ENCODE results near the gene KLHL34. TPM values are rescaled to one million over a fixed set of nuclear protein-coding genes. Genes with fewer than 3 reads are reported as not detected.

KLHL34 gene
- total RNA-seq, 1 experiment from 2014 or later, result not detected

DNA sequence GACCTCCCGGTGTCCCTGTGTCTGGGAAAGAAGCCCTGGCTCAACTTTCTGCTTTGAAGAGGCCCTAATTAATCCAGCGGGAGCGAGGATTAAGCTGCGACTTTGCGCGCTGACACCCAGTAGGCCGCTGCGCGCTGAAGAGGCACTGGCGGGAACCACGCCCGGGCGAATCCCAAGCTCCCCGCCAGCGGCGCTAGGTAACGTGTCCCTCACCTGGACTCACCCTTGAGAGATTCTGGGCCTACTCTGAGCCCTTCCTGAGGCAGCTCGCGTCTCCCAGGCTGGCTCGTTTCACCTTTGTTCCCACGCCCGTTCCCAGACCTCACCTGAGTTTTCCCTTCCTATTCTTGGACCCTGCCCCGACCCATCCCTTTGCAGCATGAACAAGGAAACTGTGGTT, 616 bp upstream of the KLHL34 start:
- no peaks in the 10 kb centered on the region for H3K36me3 ChIP-seq

DNA sequence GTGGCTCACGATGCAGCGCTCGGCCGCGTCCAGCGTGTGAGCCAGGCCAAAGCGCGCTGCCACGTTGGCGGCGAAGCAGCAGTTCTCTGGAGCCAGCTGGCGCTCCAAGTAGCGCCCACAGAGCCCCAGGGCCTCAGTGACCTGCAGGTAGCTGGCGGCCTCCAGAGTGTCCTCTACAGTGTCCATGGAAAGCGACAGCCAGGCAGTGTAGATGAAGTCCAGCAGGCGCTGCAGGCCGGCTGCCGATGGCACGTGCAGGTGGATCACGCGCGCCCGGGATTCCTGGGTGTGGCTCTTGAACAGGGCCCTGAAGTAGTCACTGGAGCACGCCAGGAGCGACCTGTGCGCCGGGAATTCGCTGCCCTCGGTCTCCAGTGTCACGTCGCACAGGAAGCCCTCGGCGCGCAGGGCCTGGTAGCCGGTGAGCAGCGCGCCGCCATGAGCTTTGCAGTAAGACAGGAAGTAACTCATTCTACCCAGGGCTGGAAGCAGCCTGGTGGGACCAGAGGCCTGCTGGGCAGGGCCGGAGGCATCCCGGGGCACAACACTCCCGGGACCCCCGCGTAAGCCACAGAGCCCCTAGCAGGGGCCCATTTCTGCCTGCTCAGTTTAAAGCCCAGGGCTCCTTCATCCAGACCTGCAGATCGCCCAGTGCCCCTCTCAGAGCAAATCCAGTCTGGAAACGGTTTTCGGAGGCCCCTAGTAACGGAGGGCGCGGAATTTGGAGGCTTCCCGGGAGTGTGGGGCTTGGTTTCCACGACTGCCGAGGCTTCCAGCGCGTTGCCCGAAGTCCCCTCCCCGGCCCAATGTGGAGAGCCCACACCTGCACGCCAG, 595 bp downstream of the KLHL34 start:
- Histone ChIP-seq H3K9me3 (no peaks in the 10 kb centered on the region), H3K4me3 (no peak overlapping the region), H3K36me3 (no peaks in the 10 kb centered on the region), H3K27me3 (no peaks in the 10 kb centered on the region)
- no peak for DNase-seq

More for the DNA sequence above, 616 bp upstream of the KLHL34 start:
- H3K9me3 ChIP-seq, result no peaks in the 10 kb centered on the region
- H3K4me3 ChIP-seq, result no peak overlapping the region
- DNase-seq, result no peak
- H3K27me3 ChIP-seq, result no peaks in the 10 kb centered on the region

DNA sequence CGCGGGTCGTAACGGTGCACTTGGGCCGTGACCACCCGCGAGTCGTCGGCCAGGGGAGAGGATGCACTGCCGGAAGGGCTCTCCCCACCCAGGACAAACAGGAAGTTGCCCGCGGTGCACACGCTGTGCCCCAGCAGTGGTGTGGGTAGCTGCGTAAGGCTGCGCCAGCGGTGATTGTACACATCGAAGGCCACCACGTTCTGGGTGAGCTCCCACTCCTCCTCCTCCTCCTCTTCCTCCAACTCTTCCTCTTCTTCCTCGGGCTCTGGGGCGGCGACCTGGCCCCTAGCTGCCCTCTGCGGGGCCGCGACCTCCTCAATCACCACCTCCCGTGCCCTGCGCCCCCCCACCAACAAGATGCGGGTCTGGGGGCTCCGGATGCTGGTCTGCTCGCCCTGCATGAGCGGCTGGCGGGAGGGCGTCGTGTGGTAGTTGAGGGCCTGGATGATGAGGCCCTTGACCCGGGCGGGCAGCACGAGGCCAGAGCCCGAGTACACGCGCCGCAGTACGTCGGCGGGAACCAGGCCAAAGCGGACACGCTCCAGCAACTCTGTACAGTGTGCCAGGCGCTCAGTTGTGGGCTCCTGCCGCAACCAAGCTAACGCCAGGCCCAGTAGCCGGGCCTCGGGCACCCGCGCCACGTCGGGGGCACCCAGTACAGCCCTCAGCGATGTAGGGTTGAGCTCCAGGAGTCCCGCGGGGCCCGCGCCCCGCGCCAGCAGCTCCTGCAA, 1.4 kb downstream of the KLHL34 start:
- no peaks in the 10 kb centered on the region for H3K36me3 ChIP-seq
- DNase-seq, result no peak
- no peak overlapping the region for H3K4me3 ChIP-seq
- H3K9me3 ChIP-seq, result no peaks in the 10 kb centered on the region
- H3K27me3 ChIP-seq, result no peaks in the 10 kb centered on the region

DNA sequence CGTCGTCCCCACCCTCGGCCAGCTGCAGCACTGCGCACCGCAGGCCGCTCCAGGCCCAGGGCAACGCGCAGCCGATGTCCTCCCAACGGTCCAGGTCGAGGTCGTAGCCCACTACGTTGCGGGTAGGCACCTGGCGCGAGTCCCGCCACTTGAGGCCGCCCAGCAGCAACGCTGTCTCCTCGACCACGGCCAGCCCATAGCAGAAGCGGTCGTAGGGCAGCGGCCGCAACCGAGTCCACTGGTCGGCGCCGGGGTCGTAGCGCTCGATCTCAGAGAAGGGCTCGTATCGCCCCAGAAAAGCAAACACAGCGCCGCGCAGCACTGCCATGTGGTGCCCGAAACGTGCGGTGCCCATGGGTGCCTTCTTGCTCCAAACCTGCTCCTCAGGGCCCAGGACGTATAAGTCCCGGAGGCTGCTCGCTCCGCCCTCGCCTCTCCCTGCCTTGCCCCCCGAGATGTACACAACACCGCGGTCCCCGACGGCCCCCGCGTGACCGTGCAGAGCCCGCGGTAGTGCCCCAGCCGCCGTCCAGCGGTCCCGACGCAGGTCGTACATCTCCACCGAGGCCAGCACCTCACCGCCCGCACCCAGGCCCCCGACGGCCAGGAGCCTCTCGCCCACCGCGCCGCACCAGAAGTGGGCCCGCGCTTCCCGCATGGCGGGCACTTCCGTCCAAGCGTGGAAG, 2.1 kb downstream of the KLHL34 start:
- no peaks in the 10 kb centered on the region for H3K9me3 ChIP-seq
- H3K4me3 ChIP-seq, result no peak overlapping the region
- no peaks in the 10 kb centered on the region for H3K36me3 ChIP-seq
- H3K27me3 ChIP-seq, result no peaks in the 10 kb centered on the region
- DNase-seq, result no peak

DNA sequence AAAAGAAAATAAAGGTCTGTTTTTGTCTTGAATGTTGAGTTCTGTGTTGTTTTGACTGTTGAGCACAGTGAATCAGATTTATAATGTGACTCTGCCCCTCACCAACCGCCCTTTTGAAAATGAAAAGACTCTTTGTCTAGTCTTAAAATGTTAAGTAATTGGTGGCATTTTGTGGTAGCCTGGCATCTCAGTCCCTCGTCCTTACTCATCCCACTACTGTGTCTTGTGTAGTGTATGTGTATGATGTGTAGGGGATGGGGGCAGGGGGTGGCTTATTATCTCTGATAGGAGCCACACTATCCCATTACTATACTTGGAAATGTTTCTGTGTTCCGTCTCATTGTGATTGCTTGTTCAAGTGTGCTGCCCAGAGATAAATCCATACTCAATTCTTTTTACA, 12.2 kb downstream of the KLHL34 start:
- Histone ChIP-seq H3K36me3 (no peaks in the 10 kb centered on the region), H3K9me3 (no peaks in the 10 kb centered on the region), H3K27me3 (no peaks in the 10 kb centered on the region), H3K4me3 (no peak overlapping the region)
- no peak for DNase-seq

DNA sequence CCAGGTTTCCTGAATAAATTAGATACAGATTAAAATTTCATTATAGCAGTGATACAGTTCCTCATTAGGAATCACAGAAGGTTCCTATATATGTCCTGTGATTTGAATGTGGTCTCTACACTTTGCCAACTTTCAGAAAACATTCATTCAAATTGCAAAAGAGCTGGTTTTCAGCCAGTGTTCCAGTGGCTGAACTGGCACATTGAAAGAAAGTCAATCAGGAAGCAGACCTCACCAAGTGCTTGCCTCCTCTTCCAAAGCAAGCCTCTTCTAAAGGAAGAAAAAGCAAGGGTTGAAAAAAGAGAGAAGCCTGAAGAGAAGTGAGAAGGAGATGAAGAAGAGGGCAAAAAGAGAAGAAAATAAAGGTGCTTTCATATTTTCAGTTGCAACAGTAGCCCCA, 12.7 kb downstream of the KLHL34 start:
- no peak for DNase-seq

DNA sequence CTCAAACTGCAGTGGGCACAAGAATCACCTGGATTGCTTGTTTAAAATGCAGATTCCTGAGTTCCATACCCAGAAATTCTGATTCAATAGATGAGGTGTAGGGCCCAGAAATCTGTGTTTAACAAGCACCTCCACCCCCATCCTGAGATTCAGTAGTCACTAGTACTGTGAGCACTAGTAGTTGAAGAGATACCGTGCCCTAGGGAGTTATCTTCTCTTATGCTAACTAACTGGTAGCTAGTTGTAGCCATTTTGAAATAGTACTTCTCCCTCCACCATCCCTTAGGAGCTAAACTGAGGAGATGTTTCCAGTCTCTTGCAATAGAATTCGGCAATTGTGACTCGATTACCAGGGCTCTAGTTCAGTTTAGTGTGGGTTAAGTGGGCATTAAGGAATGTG, 18.4 kb downstream of the KLHL34 start:
- no peak overlapping the region for H3K4me3 ChIP-seq
- H3K9me3 ChIP-seq, result no peaks in the 10 kb centered on the region
- H3K36me3 ChIP-seq, result no peaks in the 10 kb centered on the region
- H3K27me3 ChIP-seq, result no peaks in the 10 kb centered on the region
- DNase-seq, result no peak

More for the DNA sequence above, 12.7 kb downstream of the KLHL34 start:
- H3K27me3 ChIP-seq, result no peaks in the 10 kb centered on the region
- H3K36me3 ChIP-seq, result no peaks in the 10 kb centered on the region
- H3K4me3 ChIP-seq, result no peak overlapping the region
- no peaks in the 10 kb centered on the region for H3K9me3 ChIP-seq

DNA sequence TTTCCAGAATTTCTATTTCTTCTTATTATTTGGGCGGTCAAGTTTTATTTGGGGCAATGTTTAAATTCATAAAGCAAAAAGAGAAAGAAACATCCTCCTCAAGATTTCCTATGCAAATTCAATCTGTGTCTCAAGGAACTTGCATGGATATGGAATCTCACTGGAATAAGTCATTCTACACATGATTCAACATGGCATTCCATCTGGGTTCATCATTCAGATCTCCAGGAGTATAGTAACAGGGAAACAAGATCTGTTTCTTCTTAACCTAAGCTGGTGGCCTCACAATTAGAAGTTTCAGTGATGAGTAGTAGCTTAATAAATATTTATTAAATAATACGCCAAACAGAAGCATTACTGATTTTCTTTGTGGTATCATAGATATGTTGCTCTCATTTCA, 19.8 kb downstream of the KLHL34 start:
- no peak for DNase-seq
- Histone ChIP-seq H3K4me3 (no peak overlapping the region), H3K36me3 (no peaks in the 10 kb centered on the region), H3K9me3 (no peaks in the 10 kb centered on the region), H3K27me3 (no peaks in the 10 kb centered on the region)

DNA sequence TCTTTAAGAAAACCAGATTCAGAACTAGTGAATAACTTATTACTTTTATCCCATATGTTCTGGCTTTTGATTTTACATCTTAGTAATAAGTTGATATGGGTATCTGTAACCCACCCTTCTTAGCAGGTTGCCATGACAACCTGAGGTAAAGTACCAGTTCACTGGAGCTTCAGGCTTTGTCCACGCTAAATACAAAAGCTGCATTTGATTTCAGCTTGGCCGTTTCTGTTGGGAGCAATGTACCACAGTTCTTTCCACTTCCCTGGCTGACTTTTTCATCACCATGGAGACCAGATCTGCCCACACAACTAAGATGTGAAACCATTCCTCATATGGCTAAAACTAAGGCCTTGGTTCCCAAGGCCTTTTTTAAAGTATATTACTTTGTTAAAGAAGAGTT, 26.1 kb downstream of the KLHL34 start:
- no peak for DNase-seq
- Histone ChIP-seq H3K36me3 (no peaks in the 10 kb centered on the region), H3K4me3 (no peak overlapping the region), H3K27me3 (no peaks in the 10 kb centered on the region), H3K9me3 (no peaks in the 10 kb centered on the region)

DNA sequence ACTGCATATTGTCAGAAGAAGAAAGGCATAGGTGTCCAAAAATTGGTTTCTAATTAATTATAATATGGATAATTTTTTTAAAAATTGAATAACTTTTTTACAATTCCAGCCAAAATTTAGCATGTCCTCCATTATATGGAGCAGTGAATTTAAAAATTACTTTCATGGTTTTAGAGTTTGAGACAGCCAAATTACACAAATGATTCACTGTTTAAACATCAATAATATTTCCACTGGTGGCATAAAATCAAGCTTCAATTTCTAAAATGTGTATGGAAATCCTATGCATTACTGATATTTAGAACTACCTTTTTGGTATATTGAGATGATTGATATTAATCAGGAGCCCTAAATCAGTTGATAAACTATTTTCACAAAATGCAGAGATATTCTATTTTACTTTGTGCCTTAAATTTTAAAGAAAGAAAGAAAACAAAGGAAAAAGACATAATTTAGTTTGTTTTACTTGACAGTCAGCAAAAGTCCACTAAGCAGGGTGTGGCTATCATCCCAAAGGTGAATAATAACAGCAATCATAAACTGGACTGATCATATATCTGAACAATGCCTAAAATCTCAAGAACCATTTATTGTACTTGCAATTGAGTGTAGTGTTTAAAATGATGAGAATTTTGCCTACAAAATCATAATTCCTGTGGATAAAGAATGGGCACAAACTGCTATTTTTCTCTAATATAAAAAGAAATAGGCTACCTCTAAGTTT, 34.2 kb downstream of the KLHL34 start:
- Histone ChIP-seq H3K27me3 (no peaks in the 10 kb centered on the region), H3K36me3 (no peaks in the 10 kb centered on the region), H3K9me3 (no peaks in the 10 kb centered on the region), H3K4me3 (no peak overlapping the region)
- DNase-seq, result no peak

DNA sequence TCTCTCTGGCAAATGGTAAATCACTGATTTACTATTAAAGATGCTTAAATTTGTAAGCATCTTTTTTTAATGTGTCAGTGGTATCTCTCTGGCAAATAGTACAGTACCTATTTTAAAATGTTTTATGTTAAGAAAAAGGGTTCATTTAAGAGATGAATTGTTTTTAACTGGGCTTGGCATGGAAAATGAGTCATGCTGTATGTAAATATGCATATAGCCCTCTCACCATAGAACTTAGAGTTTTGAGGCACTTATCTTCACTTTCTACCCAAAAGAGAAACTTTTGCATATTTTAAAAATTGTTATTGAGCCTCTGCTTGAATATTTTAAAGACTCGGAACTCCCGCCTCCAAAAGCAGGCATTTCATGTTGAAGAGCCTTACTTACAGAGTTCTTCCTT, 37.9 kb downstream of the KLHL34 start:
- DNase-seq, result no peak

DNA sequence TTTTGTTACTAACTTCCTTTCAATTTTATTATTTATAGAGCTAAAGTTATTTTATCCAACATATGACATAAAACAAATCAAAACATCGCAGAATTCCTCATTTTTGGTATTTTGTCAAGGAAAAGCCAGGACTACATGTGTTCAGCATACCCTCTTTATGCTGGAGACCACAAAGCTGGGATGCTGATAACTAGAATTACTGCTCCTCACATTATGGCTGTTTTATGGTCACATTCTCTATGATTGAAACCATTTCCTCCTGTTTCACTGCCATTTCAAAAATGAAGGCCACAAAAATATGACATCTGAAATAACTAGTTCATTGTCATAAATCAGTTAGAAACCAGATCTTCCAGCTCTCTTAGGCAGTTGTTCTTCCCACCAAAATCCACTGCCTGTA, 41.7 kb downstream of the KLHL34 start:
- DNase-seq, result no peak
- Histone ChIP-seq H3K36me3 (no peaks in the 10 kb centered on the region), H3K4me3 (no peak overlapping the region), H3K9me3 (no peaks in the 10 kb centered on the region), H3K27me3 (no peaks in the 10 kb centered on the region)

More for the DNA sequence above, 37.9 kb downstream of the KLHL34 start:
- Histone ChIP-seq H3K4me3 (no peak overlapping the region), H3K36me3 (no peaks in the 10 kb centered on the region), H3K9me3 (no peaks in the 10 kb centered on the region), H3K27me3 (no peaks in the 10 kb centered on the region)

DNA sequence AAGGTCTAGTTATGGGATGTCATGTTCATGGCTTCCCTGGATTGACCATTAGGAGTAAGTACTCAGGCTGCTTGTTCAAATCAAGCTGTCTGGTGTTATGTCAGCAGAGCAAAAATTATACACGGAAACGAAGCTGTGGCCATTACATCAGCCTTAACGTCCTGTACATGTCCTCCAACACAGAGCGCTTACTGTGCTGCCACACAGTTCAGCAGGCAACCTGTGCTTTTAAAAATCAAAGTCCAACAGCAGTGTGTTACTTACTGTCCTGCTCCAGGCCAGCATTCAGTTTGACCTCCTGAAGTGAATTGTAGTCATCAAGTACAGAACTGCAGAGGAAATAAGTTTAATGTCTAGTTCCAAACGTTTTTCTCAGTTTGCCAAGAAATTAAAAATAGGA, 46.0 kb downstream of the KLHL34 start:
- Histone ChIP-seq H3K4me3 (no peak overlapping the region), H3K9me3 (no peaks in the 10 kb centered on the region), H3K36me3 (no peaks in the 10 kb centered on the region), H3K27me3 (no peaks in the 10 kb centered on the region)
- DNase-seq, result no peak

DNA sequence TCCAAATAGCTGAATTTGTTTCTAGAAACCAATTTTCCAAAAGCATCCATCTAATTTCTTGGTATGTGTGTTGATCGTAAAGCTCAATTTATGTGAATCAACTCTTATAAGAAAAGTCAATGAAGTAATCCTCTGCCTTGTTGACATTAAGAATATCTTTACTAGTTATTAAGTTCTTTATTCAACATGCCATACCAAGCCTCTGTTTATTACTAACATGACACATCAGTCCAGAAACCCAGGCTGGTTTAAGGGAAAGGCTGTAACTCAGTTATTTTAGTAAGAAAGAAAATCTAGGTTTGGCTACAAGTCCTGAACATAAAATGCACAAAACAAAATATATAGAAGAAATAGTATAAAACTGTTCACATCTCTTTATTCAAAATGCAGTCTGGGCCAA, 48.0 kb downstream of the KLHL34 start:
- Histone ChIP-seq H3K4me3 (no peak overlapping the region), H3K36me3 (no peaks in the 10 kb centered on the region), H3K9me3 (no peaks in the 10 kb centered on the region), H3K27me3 (no peaks in the 10 kb centered on the region)
- DNase-seq, result no peak

DNA sequence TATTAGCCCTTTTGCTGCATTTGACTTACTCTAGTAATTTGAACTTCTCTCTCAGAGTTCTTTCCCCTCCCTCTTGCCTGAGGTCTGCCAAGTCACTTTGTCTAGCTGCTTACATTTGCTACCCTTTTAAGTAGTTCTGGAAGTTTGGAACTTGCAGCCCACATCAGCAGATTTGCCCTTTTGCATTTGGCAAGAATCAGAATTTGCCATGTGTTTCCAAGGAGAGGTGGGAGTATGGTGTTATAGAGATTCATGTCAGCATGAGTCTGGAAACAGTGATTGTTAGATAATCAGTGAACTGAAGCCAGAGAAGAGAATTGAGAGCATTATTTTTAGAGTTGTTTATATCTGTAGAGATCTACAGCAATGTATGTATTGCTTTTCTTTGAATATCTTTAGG, 52.1 kb downstream of the KLHL34 start:
- no peak overlapping the region for H3K4me3 ChIP-seq
- H3K9me3 ChIP-seq, result no peaks in the 10 kb centered on the region
- H3K27me3 ChIP-seq, result no peaks in the 10 kb centered on the region
- DNase-seq, result no peak
- H3K36me3 ChIP-seq, result no peaks in the 10 kb centered on the region

Measured in MG63 (cell line).